22Rv1 (cell line): ENCODE data around the gene RAET1G.

ENCODE experiments used
- ZFX ChIP-seq: fragments of 450-650 bp; IDR thresholded peaks from 2 replicates; pipeline ENCODE4 v1.6.1; 2017; ENCODE audit warnings: antibody characterized with exemption, borderline replicate concordance
- TF ChIP-seq, protein P1 (sequence below): fragments of 450-650 bp; IDR thresholded peaks from 2 replicates; pipeline ENCODE4 v1.5.1; 2017; ENCODE audit warnings: mild to moderate bottlenecking

DNA sequence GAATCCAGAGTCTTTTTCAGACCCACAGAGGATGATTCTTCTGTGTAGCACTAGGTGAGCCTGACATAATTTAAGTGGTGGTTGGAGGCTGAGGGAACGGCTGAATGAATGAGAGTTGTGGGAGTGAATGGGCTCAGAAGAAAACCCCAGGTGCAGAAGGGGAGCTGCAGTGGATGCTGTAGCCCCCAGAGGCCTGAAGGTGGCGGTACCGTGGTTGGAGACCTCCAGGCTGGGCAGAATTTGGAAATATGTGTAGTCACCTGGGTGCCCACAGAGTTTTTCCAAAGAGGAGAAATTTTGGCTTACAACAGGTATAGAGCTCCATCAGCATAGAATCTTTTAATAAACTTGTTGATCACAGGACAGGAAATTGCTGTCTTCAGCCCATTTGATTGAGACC lies 6.5 kb upstream of the RAET1G start:
- TF ChIP-seq, protein P1, sequence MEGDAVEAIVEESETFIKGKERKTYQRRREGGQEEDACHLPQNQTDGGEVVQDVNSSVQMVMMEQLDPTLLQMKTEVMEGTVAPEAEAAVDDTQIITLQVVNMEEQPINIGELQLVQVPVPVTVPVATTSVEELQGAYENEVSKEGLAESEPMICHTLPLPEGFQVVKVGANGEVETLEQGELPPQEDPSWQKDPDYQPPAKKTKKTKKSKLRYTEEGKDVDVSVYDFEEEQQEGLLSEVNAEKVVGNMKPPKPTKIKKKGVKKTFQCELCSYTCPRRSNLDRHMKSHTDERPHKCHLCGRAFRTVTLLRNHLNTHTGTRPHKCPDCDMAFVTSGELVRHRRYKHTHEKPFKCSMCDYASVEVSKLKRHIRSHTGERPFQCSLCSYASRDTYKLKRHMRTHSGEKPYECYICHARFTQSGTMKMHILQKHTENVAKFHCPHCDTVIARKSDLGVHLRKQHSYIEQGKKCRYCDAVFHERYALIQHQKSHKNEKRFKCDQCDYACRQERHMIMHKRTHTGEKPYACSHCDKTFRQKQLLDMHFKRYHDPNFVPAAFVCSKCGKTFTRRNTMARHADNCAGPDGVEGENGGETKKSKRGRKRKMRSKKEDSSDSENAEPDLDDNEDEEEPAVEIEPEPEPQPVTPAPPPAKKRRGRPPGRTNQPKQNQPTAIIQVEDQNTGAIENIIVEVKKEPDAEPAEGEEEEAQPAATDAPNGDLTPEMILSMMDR: peak; percentile 27
- no peak for TF ChIP-seq ZFX
